Activated CD4-positive, alpha-beta T cell treated with anti-CD3 and anti-CD28 coated beads, Interleukin-10, Interleukin-2, amounts not matched to agents 100 ng/mL and 50 ng/mL, durations not matched to agents 16 hours and 8 hours (primary cell): ENCODE data around the gene SLC25A34.
A peak's percentile ranks its signal among the peaks of the same experiment; 100 is the strongest.

Experiments
- DNase-seq: peaks from one replicate; pipeline ENCODE4 v3.0.0-alpha.2; 2020

The SLC25A34 gene

GRCh38 chr1:15733726-15734226 lies 2.3 kb upstream of the SLC25A34 start:
- DNase-seq: no peak

- no peak for DNase-seq
Measured at GRCh38 chr1:15734296-15734695, 1.8 kb upstream of the SLC25A34 start.

GRCh38 chr1:15734901-15735300 lies 1.2 kb upstream of the SLC25A34 start:
- no peak for DNase-seq

GRCh38 chr1:15735304-15736037 lies 587 bp upstream of the SLC25A34 start:
- DNase-seq: no peak

- DNase-seq: no peak
Measured at GRCh38 chr1:15736892-15737261, 819 bp downstream of the SLC25A34 start.

- DNase-seq: no peak
Measured at GRCh38 chr1:15737324-15738319, 1.6 kb downstream of the SLC25A34 start.

- no peak for DNase-seq
Measured at GRCh38 chr1:15738416-15739113, 2.5 kb downstream of the SLC25A34 start.

- no peak for DNase-seq
Measured at GRCh38 chr1:15739259-15739658, 3.2 kb downstream of the SLC25A34 start.

- DNase-seq: no peak
Measured at GRCh38 chr1:15739745-15740144, 3.7 kb downstream of the SLC25A34 start.

- DNase-seq: peak; percentile 76
Measured at GRCh38 chr1:15740924-15741850, 5.1 kb downstream of the SLC25A34 start.

- no peak for DNase-seq
Measured at GRCh38 chr1:15742339-15742801, 6.3 kb downstream of the SLC25A34 start, which contains the start of gene TMEM82. Gene TMEM82, plus strand, starts transcription at chr1:15742499. Its CDS starts 61 bp downstream, at chr1:15742560.

- no peak for DNase-seq
Measured at GRCh38 chr1:15744122-15744679, 8.1 kb downstream of the SLC25A34 start.

- DNase-seq: no peak
Measured at GRCh38 chr1:15747378-15747777, 11.3 kb downstream of the SLC25A34 start.

- no peak for DNase-seq
Measured at GRCh38 chr1:15748264-15748663, 12.2 kb downstream of the SLC25A34 start.

GRCh38 chr1:15748690-15749398 lies 12.8 kb downstream of the SLC25A34 start:
- no peak for DNase-seq

GRCh38 chr1:15749399-15750291 lies 13.6 kb downstream of the SLC25A34 start:
- DNase-seq: no peak

- DNase-seq: no peak
Measured at GRCh38 chr1:15750924-15751323, 14.9 kb downstream of the SLC25A34 start.

- no peak for DNase-seq
Measured at GRCh38 chr1:15751717-15752116, 15.7 kb downstream of the SLC25A34 start.

- DNase-seq: no peak
Measured at GRCh38 chr1:15753776-15754175, 17.7 kb downstream of the SLC25A34 start.
